MM.1S (cell line): ENCODE results near the gene TREML4.
A peak's percentile ranks its signal among the peaks of the same experiment; 100 is the strongest.

Source experiments
- DNase-seq: peaks from one replicate; pipeline ENCODE4 v3.0.0-alpha.2; 2015
- H2AFZ ChIP-seq: fragments of 300-600 bp; sonication (generic); 2 replicates; pipeline ENCODE4 v1.6.0; 2016; ENCODE audit warnings: antibody characterized with exemption, low read length
- H3F3A ChIP-seq: fragments of 300-600 bp; sonication (generic); 2 replicates; pipeline ENCODE4 v1.6.1; 2016; ENCODE audit warnings: mild to moderate bottlenecking, antibody characterized with exemption, low read length, moderate library complexity, mixed read lengths; ENCODE audit not compliant: insufficient read depth
- H3K27ac ChIP-seq: fragments of 300-600 bp; sonication (generic); 2 replicates; pipeline ENCODE4 v1.5.1; 2016; ENCODE audit warnings: mild to moderate bottlenecking, low read length
- H3K27me3 ChIP-seq: fragments of 300-600 bp; sonication (generic); replicated peaks from 2 replicates; pipeline ENCODE4 v1.6.0; 2016; ENCODE audit warnings: low read length; ENCODE audit not compliant: insufficient read depth
- H3K36me3 ChIP-seq: fragments of 300-600 bp; sonication (generic); replicated peaks from 2 replicates; pipeline ENCODE4 v1.6.1; 2016; ENCODE audit warnings: mild to moderate bottlenecking, low read length, mixed read lengths; ENCODE audit not compliant: insufficient read depth
- H3K4me1 ChIP-seq: fragments of 300-600 bp; sonication (generic); 2 replicates; pipeline ENCODE4 v1.6.1; 2016; ENCODE audit warnings: low read length, mixed read lengths
- H3K4me2 ChIP-seq: fragments of 300-600 bp; sonication (generic); 2 replicates; pipeline ENCODE4 v1.6.0; 2016; ENCODE audit warnings: low read depth, low read length
- H3K4me3 ChIP-seq: fragments of 300-600 bp; sonication (generic); 2 replicates; pipeline ENCODE4 v1.5.1; 2016; ENCODE audit warnings: low read length, mixed read lengths
- H3K79me2 ChIP-seq: fragments of 300-600 bp; sonication (generic); 2 replicates; pipeline ENCODE4 v1.6.1; 2016; ENCODE audit warnings: mixed run types, low read length, mixed read lengths
- H3K9ac ChIP-seq: fragments of 300-600 bp; sonication (generic); 2 replicates; pipeline ENCODE4 v1.6.1; 2016; ENCODE audit warnings: low read length, mixed read lengths
- H3K9me2 ChIP-seq: fragments of 300-600 bp; sonication (generic); replicated peaks from 2 replicates; pipeline ENCODE4 v1.6.1; 2016; ENCODE audit warnings: mild to moderate bottlenecking, low read length, mixed read lengths; ENCODE audit not compliant: insufficient read depth
- H3K9me3 ChIP-seq: fragments of 300-600 bp; sonication (generic); replicated peaks from 2 replicates; pipeline ENCODE4 v1.6.1; 2016; ENCODE audit warnings: mild to moderate bottlenecking, low read length, mixed read lengths; ENCODE audit not compliant: insufficient read depth
- H4K20me1 ChIP-seq: fragments of 300-600 bp; sonication (generic); 2 replicates; pipeline ENCODE4 v1.6.1; 2016; ENCODE audit warnings: mild to moderate bottlenecking, low read length, moderate library complexity, mixed read lengths; ENCODE audit not compliant: insufficient read depth
- EZH2 ChIP-seq: fragments of 300-600 bp; sonication (generic); optimal IDR thresholded peaks from 2 replicates; pipeline ENCODE3; 2017; ENCODE audit warnings: low read depth, mild to moderate bottlenecking, antibody characterized with exemption, low read length, mixed read lengths
- EZH2phosphoT487 ChIP-seq: fragments of 300-600 bp; sonication (generic); IDR thresholded peaks from 2 replicates; pipeline ENCODE4 v1.6.1; 2018; ENCODE audit warnings: antibody characterized with exemption, low read length
- TF ChIP-seq, protein P1 (sequence below): fragments of 300-600 bp; sonication (generic); IDR thresholded peaks from 2 replicates; pipeline ENCODE4 v1.5.1; 2016; ENCODE audit warnings: antibody characterized with exemption, low read length, mixed read lengths

TREML4 gene

DNA sequence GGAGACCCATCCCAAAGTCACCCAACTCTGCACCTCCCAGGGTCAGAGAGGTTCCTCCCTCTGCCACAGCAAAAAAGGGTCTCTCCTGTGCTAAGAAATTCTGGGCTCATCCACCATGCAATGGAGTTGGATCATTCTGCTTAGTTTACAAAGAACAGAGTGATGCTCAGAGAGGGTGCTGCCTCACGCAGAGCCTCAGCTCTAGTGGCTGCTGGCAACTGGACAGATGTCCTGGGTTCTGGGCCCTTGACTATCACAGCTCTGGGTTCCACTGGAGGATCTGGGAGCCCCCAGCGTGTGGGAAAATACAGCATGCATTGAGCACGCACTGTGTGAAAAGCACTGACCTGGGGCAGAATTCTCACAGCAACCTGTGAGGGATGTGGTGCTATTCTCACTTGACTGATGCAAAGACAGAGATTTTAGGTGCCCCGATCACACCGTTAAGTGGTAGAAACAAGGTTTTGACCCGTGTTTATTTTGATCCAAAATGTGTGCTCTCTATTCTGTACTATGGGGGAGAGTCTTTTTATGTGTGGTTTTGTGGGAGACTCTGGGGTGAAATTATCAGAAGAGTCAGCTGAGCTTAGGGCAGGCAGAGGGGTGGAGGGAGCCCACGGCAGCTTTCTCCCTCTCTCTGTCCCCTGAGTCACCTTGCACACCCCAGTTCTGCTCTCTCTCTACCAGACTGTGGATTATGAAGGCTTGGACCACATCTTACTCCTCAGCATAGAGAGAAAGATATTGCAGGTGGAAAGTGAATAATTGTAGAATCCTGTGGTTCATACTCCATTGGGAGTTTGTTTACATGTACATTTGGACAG is 19.9 kb downstream of the TREML4 start:
- Histone ChIP-seq H4K20me1 (no peaks in the 10 kb centered on the region), H3K9ac (no peak overlapping the region), H3K4me3 (no peak overlapping the region), H3K27me3 (no peaks in the 10 kb centered on the region), H3K9me2 (no peaks in the 10 kb centered on the region), H2AFZ (no peak overlapping the region), H3K9me3 (no peaks in the 10 kb centered on the region), H3K27ac (no peak overlapping the region), H3K4me1 (no peaks in the 10 kb centered on the region), H3K4me2 (no peak overlapping the region), H3F3A (no peaks in the 10 kb centered on the region), H3K36me3 (no peaks in the 10 kb centered on the region), H3K79me2 (no peaks in the 10 kb centered on the region)
- TF ChIP-seq, protein P1, sequence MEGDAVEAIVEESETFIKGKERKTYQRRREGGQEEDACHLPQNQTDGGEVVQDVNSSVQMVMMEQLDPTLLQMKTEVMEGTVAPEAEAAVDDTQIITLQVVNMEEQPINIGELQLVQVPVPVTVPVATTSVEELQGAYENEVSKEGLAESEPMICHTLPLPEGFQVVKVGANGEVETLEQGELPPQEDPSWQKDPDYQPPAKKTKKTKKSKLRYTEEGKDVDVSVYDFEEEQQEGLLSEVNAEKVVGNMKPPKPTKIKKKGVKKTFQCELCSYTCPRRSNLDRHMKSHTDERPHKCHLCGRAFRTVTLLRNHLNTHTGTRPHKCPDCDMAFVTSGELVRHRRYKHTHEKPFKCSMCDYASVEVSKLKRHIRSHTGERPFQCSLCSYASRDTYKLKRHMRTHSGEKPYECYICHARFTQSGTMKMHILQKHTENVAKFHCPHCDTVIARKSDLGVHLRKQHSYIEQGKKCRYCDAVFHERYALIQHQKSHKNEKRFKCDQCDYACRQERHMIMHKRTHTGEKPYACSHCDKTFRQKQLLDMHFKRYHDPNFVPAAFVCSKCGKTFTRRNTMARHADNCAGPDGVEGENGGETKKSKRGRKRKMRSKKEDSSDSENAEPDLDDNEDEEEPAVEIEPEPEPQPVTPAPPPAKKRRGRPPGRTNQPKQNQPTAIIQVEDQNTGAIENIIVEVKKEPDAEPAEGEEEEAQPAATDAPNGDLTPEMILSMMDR, result no peak
- TF ChIP-seq EZH2 (no peak), EZH2phosphoT487 (no peak)
- DNase-seq, result no peak

DNA sequence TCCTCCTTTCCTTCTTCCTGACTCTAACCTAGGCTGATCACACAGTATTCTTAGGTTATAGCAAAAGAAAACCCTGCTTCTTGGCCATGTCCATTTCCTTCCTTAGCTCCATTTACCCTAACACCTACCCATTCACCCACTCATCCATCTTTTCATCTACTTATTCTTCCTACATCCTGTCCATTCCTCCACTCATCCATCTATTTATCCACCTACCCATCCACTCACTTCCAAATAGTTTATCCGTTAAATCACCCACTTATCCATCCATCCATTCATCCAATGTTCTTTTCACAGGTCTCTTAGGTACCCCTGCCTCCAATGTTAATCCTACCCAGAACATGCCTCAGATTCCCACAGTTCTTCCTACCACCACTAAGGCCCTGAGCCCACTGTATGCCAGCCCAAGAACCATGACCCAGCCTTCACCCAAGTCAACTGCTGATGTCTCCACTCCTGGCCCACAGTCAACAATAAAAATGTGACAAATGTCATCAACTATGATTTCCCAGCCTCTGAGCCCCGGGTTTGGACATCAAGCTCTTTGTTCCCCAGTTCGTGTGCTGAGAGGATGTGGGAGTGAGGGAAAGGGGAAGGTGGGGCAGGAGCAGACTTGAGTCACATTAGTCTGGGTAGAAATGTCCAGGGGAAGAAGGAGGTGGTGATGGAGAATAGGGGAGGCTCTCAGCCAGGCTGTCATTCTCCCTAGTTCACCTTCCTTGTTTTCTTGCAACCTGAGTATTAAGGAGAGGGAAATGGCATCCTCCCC is 24.4 kb downstream of the TREML4 start:
- Histone ChIP-seq H3K36me3 (no peaks in the 10 kb centered on the region), H3K79me2 (no peaks in the 10 kb centered on the region), H3K9me3 (no peaks in the 10 kb centered on the region), H3F3A (peaks cover 30% of the 10 kb centered on the region), H3K9me2 (no peaks in the 10 kb centered on the region), H3K9ac (no peak overlapping the region), H3K27ac (no peak overlapping the region), H3K4me2 (no peak overlapping the region), H3K27me3 (no peaks in the 10 kb centered on the region), H4K20me1 (no peaks in the 10 kb centered on the region), H3K4me3 (no peak overlapping the region), H3K4me1 (peaks cover 35% of the 10 kb centered on the region), H2AFZ (no peak overlapping the region)
- no peak for TF ChIP-seq EZH2
- TF ChIP-seq, protein P1, result no peak
- no peak for TF ChIP-seq EZH2phosphoT487
- no peak for DNase-seq

DNA sequence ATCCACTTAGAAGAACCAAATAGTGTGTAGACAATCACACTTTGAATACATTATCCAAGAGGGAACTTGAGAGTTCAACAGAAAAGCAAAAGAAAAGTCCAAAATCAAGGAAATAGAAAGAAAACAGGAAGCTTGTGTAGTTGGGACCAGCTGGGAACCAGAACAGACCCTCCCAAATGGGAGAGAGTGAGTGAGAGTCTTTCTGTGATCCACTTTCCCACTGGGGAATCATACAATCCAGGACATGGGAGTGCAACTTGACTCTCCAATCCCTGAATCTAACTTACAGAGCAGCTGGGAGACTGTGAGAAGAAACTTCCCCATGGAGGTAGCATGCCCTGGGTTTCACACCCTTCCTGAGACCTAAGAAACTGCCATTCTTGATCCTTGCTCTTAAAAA is 27.0 kb downstream of the TREML4 start:
- H3K27me3 ChIP-seq, result no peaks in the 10 kb centered on the region
- H4K20me1 ChIP-seq, result no peaks in the 10 kb centered on the region
- H3F3A ChIP-seq, result peaks cover 31% of the 10 kb centered on the region
- peak overlapping the region; percentile 94 for H3K27ac ChIP-seq
- no peak overlapping the region for H3K4me3 ChIP-seq
- no peaks in the 10 kb centered on the region for H3K9me2 ChIP-seq
- peak overlapping the region; percentile 29; the same call in 1 of the 2 replicates for H2AFZ ChIP-seq
- peaks cover 47% of the 10 kb centered on the region for H3K4me1 ChIP-seq
- no peak for TF ChIP-seq EZH2
- no peak for TF ChIP-seq EZH2phosphoT487
- TF ChIP-seq, protein P1, result no peak
- H3K4me2 ChIP-seq, result peak overlapping the region; percentile 53
- peak overlapping the region; percentile 41; the same call in 1 of the 2 replicates for H3K9ac ChIP-seq
- H3K36me3 ChIP-seq, result no peaks in the 10 kb centered on the region
- no peak for DNase-seq
- H3K79me2 ChIP-seq, result no peaks in the 10 kb centered on the region
- no peaks in the 10 kb centered on the region for H3K9me3 ChIP-seq
